Activated naive CD4-positive, alpha-beta T cell treated with anti-CD3 and anti-CD28 coated beads for 36 hours (primary cell): ENCODE data around the gene NOX5. TPM values are rescaled to one million over a fixed set of nuclear protein-coding genes. Genes with fewer than 3 reads are reported as not detected.
"Not testable (repeated sequence)": the region's sequence is repeated elsewhere in the genome, so short reads cannot be mapped to it uniquely, and the experiment has no call there.

ENCODE experiments used
- CTCF ChIA-PET: fragments of 350-600 bp; sonication (Branson Sonifier 250); formaldehyde crosslinking; loops from one replicate; lab custom pipeline; 2021; ENCODE audit warnings: antibody characterized with exemption; lab: Charles Lee
- DNase-seq: peaks from one replicate; pipeline ENCODE4 v3.0.0-alpha.2; 2020
- H3K27ac Mint-ChIP-seq: one replicate; pipeline ENCODE4 v1.8.0; 2021; ENCODE audit warnings: mild to moderate bottlenecking, mixed read lengths
- H3K27me3 Mint-ChIP-seq: one replicate; pipeline ENCODE4 v1.8.0; 2021; ENCODE audit warnings: low read depth, mixed read lengths
- H3K36me3 Mint-ChIP-seq: one replicate; pipeline ENCODE4 v1.8.0; 2021; ENCODE audit warnings: low read depth, mixed read lengths
- H3K4me1 Mint-ChIP-seq: one replicate; pipeline ENCODE4 v1.8.0; 2021; ENCODE audit warnings: low read depth, mixed read lengths
- H3K4me3 Mint-ChIP-seq: one replicate; pipeline ENCODE4 v1.8.0; 2021; ENCODE audit warnings: mild to moderate bottlenecking, moderate library complexity, mixed read lengths
- H3K9me3 Mint-ChIP-seq: one replicate; pipeline ENCODE4 v1.8.0; 2021; ENCODE audit warnings: mixed read lengths
- intact Hi-C: fragments of 100-400 bp; cut with micrococcal nuclease; formaldehyde crosslinking; loops from one replicate; pipeline ENCODE4 v1.15.1; 2023
- total RNA-seq, 2 experiments: library from RNA; stranded (reverse); gene quantifications; one replicate each; pipeline ENCODE4 v1.2.3, GENCODE V29; 2021

Gene NOX5
- total RNA-seq, 2 experiments from 2014 or later, result not detected

DNA sequence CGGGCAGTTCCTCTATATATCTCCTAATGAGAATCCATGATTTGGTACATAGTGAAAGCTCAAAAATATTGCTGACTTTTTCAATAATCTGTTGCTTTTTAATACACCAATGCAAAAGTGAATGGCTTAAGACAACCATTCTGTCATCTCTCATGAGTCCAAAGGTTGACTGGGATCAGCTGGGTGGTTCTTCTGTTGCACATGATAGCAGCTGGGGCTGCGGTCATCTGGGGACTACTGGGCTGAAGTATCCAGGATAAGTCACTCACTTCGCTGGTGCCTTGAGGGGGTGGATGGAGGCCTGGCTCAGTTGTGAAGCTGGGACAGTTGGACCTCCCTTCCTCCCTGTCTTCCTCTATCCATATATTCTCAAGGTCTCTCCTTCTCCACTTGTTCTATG lies 53.7 kb downstream of the NOX5 start:
- CTCF ChIA-PET, result interaction anchor here (0.9 kb wide), 1 partner anchor 9 kb away, joined by 3 read pairs; no protein-coding TSS in a partner anchor
- Mint-ChIP-seq H3K9me3 (peaks cover 3% of the 10 kb centered on the region), H3K27me3 (peaks cover 28% of the 10 kb centered on the region), H3K27ac (no peak overlapping the region), H3K36me3 (no peaks in the 10 kb centered on the region), H3K4me1 (no peaks in the 10 kb centered on the region), H3K4me3 (no peak overlapping the region)
- intact Hi-C loops, result no loop called here
- no peak for DNase-seq

DNA sequence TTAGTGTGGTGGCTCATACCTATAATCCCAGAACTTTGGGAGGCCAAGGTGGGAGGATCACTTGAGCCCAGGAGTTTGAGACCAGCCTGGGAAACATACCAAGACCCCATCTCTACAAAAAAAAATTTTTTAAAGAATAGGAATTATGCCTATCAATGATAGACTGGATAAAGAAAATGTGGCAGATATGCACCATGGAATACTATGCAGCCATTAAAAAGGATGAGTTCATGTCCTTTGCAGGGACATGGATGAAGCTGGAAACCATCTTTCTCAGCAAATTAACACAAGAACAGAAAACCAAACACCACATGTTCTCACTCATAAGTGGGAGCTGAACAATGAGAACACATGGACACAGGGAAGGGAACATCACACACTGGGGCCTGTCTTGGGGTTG lies 54.8 kb downstream of the NOX5 start:
- not testable (repeated sequence) for DNase-seq, H3K36me3 Mint-ChIP-seq
- CTCF ChIA-PET, result interaction anchor here (0.9 kb wide), 1 partner anchor 8 kb away, joined by 3 read pairs; no protein-coding TSS in a partner anchor

DNA sequence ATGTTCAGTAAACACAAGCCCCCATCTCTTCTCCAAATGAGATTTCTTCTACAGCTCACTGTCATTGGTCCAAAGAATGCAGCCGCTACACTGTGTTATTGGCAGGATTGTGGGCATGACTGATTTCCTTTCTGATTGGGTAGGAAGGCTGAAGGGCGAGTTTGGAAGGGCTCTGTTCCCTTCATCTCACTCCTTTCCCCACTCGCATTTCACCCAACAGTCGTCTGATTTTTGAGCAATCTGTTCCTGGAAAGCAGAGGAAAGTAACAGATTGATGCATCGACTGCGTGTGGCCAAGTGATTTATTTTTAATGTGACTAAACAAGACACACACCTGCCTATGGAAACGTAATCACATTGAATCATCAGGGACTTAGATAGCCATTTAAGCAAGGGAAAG lies 55.5 kb downstream of the NOX5 start:
- intact Hi-C loops, result no loop called here
- H3K4me1 Mint-ChIP-seq, result peaks cover 7% of the 10 kb centered on the region
- no peak overlapping the region for H3K27ac Mint-ChIP-seq
- H3K27me3 Mint-ChIP-seq, result peaks cover 44% of the 10 kb centered on the region
- H3K4me3 Mint-ChIP-seq, result no peak overlapping the region
- peaks cover 3% of the 10 kb centered on the region for H3K9me3 Mint-ChIP-seq
- CTCF ChIA-PET, result no interaction called here
- no peak for DNase-seq
- no peaks in the 10 kb centered on the region for H3K36me3 Mint-ChIP-seq

More for the DNA sequence above, 54.8 kb downstream of the NOX5 start:
- H3K9me3 Mint-ChIP-seq, H3K27ac Mint-ChIP-seq, H3K4me1 Mint-ChIP-seq, H3K4me3 Mint-ChIP-seq, intact Hi-C loops: not testable (repeated sequence)
- peaks cover 37% of the 10 kb centered on the region for H3K27me3 Mint-ChIP-seq

DNA sequence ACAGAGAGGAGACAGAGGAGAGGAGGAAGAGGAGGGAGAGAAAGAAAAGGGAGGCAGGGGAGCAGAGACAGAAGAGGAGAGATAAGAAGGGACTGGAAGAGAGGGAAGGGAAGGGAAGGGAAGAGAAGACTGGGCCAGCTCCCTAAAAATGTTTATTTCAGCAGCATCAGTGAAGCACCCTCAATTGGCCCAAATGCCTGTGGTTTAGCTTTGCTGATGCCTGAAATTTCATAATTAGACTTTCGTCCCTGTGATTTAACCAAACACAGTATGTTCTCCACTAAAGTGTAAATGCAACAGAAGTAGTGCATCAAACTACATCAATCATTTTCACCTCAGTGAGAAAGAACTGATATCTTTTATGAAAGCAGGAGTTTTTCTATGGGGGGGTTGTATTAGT lies 55.9 kb downstream of the NOX5 start:
- Mint-ChIP-seq H3K9me3 (peaks cover 3% of the 10 kb centered on the region), H3K27me3 (peaks cover 46% of the 10 kb centered on the region), H3K27ac (no peak overlapping the region), H3K4me3 (no peak overlapping the region), H3K36me3 (no peaks in the 10 kb centered on the region), H3K4me1 (peaks cover 7% of the 10 kb centered on the region)
- intact Hi-C loops, result no loop called here
- CTCF ChIA-PET, result no interaction called here
- DNase-seq, result no peak

DNA sequence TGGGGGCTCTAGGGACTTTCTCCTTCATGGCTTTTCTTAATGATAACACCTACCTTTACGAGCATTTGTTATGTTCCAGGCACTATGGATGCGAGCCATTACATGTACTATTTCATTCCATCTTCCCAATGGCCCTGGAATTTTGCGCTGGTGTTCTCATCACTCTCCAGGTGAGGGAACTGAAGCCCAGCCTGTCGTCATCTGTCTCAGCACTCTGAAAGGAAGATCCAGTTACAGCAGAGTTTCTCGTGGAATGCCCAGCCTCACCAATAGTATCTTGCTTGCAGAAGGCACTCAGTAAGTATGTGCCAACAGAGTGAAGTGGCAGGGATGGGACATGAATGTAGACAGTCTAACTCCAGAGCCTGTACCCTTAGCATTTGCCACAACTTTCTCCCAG lies 56.8 kb downstream of the NOX5 start:
- Mint-ChIP-seq H3K27me3 (peaks cover 53% of the 10 kb centered on the region), H3K9me3 (peaks cover 3% of the 10 kb centered on the region), H3K4me1 (peaks cover 7% of the 10 kb centered on the region), H3K36me3 (no peaks in the 10 kb centered on the region), H3K4me3 (no peak overlapping the region), H3K27ac (no peak overlapping the region)
- intact Hi-C loops, result no loop called here
- DNase-seq, result no peak
- CTCF ChIA-PET, result no interaction called here

DNA sequence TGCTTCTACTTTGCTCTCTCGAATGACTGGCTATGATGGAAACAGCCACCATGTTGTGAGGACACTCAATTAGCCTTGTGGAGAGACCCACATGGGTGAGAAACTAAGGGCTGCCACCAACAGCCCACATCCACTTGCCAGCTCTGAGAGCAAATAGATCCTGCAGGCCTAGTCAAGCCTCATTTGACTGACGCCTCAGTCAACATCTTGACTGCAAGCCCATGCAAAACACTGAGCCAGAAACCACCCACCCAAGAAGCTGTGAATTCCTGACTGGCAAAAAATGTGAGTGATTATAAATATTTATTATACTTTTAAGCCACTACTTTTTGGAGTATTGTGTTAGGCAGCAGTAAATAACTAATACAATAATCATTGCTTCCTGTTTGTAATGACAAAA lies 58.4 kb downstream of the NOX5 start:
- peaks cover 7% of the 10 kb centered on the region for H3K4me1 Mint-ChIP-seq
- H3K36me3 Mint-ChIP-seq, result no peaks in the 10 kb centered on the region
- DNase-seq, result no peak
- intact Hi-C loops, result no loop called here
- no peak overlapping the region for H3K27ac Mint-ChIP-seq
- CTCF ChIA-PET, result no interaction called here
- peaks cover 3% of the 10 kb centered on the region for H3K9me3 Mint-ChIP-seq
- H3K4me3 Mint-ChIP-seq, result no peak overlapping the region
- peaks cover 54% of the 10 kb centered on the region for H3K27me3 Mint-ChIP-seq

DNA sequence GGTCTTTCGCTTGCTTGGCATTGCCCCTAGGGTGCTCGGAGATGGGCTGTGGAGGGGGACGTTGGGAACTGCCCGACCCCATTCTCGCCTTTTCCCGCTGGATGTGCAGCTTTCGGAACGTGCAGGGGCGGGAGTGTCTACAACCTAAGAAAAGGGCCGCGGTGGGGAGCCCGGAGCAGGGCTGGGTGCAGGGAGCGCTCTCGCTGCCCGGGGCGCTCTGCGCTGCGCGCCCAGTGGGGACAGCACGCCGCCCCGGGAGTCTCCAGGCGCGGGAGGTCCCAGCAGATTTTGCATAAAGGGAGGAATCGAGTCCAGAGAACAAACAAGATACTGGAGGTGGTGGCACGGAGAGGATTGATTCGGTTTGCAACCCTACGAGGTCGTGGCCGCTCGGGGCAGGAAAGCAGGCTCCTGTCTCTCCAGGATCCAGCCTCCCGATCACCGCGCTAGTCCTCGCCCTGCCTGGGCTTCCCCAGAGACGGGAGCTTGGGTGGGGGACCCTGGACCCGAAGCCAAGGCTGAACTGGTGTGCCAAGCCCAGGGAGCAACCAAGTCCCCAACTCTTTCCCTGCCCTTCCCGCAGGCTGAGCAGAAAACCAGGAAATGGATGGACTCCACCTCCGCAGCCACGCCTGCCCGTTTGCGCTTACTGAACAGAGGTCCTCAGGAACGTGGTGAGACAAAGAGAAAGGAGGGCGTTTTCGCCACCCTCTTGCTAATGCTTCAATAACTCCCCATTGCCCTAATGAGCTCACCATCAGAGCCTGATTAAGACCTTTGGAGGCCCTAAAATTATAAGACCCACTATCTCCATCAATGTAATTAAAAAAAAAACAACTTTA lies 59.7 kb downstream of the NOX5 start:
- no peak for DNase-seq
- Mint-ChIP-seq H3K4me1 (peaks cover 7% of the 10 kb centered on the region), H3K9me3 (peaks cover 3% of the 10 kb centered on the region), H3K27me3 (peaks cover 50% of the 10 kb centered on the region), H3K36me3 (no peaks in the 10 kb centered on the region), H3K27ac (no peak overlapping the region), H3K4me3 (no peak overlapping the region)
- CTCF ChIA-PET, result no interaction called here
- intact Hi-C loops, result no loop called here

DNA sequence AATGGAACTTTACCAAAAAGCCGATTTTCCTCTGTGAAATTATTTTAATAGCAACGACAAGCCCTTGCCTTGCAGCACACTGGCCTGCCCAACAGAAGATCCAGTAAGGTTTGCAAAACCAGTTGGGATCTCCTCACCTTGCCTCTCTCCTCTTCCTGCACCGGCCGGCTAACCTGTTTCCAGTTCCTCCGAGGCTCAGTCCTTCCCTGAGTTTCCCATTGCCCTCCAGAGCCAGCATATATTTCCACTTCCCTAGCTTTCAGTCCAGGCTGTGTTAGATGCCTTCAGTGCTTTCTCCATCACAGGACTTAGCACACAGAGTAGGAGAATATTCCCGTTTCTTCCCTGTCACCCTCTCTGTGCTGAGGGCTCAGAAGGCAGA lies 60.3 kb downstream of the NOX5 start:
- Mint-ChIP-seq H3K36me3 (no peaks in the 10 kb centered on the region), H3K9me3 (peaks cover 3% of the 10 kb centered on the region), H3K27me3 (peaks cover 50% of the 10 kb centered on the region), H3K27ac (no peak overlapping the region), H3K4me1 (peaks cover 7% of the 10 kb centered on the region), H3K4me3 (no peak overlapping the region)
- CTCF ChIA-PET, result no interaction called here
- DNase-seq, result no peak
- intact Hi-C loops, result no loop called here

DNA sequence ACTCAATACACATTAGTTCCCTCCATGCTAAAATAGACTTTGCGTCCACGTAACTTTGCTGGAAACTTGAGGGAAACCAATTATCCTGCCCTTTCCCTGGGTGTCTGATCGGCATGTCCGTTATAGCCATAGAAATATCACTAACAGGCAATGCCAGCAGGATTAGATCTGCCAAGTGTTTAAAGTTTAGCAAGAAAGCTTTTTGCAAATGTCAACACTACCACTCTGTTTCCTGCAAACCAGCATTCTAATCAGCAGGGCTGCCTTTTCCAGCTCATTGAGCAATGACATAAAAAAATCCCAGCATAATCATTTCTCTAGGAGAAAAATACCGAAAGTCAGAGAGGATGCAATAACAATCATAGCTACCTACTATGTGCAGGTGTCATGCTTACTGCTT lies 60.9 kb downstream of the NOX5 start:
- H3K9me3 Mint-ChIP-seq, result peaks cover 3% of the 10 kb centered on the region
- DNase-seq, result no peak
- peaks cover 46% of the 10 kb centered on the region for H3K27me3 Mint-ChIP-seq
- peaks cover 7% of the 10 kb centered on the region for H3K4me1 Mint-ChIP-seq
- no peak overlapping the region for H3K27ac Mint-ChIP-seq
- intact Hi-C loops, result no loop called here
- no peaks in the 10 kb centered on the region for H3K36me3 Mint-ChIP-seq
- CTCF ChIA-PET, result no interaction called here
- H3K4me3 Mint-ChIP-seq, result no peak overlapping the region

DNA sequence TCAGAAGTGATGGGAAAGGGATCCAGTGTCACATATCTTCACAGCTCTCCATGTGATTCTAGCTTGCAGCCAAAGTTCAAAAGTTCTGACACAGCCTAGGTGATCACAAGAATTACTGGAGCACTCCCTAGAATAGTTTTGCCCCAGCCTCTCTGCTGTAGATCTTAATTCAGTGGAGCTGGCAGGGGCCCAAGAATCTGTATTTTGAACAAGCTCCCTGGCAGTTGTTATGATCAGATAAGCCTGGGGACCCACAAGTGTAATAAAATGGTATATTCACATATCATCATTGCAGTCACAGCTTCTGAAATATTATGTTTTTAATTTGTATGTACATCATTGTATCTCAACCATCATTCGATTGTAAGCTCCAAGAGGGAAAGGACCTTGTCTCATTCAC lies 62.3 kb downstream of the NOX5 start:
- Mint-ChIP-seq H3K4me3 (no peak overlapping the region), H3K4me1 (peaks cover 7% of the 10 kb centered on the region)
- CTCF ChIA-PET, result interaction anchor here (0.7 to 1.2 kb wide), 3 partner anchors 8 to 190 kb away, joined by 3 to 4 read pairs (median 3); no protein-coding TSS in a partner anchor

DNA sequence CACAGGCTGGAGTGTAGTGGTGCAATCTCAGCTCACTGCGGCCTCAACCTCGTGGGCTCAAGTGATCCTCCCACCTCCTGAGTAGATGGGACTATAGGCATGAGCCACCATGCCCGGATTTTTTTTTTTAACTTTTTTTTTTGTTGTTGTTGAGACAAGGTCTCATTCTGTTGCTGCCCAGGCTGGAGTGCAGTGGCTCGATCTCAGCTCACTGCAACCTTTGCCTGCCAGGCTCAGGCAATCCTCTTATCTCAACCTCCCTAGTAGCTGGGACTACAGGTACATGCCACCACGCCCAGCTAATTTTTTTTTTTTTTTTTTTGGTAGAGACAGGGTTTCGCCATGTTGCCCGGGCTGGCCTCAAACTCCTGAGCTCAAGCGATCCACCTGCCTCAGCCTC lies 64.1 kb downstream of the NOX5 start:
- CTCF ChIA-PET, result interaction anchor here (1.2 kb wide), 1 partner anchor 19 kb away, joined by 6 read pairs; no protein-coding TSS in a partner anchor
- H3K36me3 Mint-ChIP-seq, result no peaks in the 10 kb centered on the region
- H3K4me1 Mint-ChIP-seq, result peaks cover 7% of the 10 kb centered on the region
- no peak for DNase-seq
- H3K27ac Mint-ChIP-seq, result no peak overlapping the region
- intact Hi-C loops, result no loop called here
- peaks cover 29% of the 10 kb centered on the region for H3K27me3 Mint-ChIP-seq
- H3K4me3 Mint-ChIP-seq, result no peak overlapping the region
- no peaks in the 10 kb centered on the region for H3K9me3 Mint-ChIP-seq

More for the DNA sequence above, 62.3 kb downstream of the NOX5 start:
- Mint-ChIP-seq H3K9me3 (no peaks in the 10 kb centered on the region), H3K36me3 (no peaks in the 10 kb centered on the region), H3K27ac (no peak overlapping the region), H3K27me3 (peaks cover 38% of the 10 kb centered on the region)
- no peak for DNase-seq
- intact Hi-C loops, result no loop called here

DNA sequence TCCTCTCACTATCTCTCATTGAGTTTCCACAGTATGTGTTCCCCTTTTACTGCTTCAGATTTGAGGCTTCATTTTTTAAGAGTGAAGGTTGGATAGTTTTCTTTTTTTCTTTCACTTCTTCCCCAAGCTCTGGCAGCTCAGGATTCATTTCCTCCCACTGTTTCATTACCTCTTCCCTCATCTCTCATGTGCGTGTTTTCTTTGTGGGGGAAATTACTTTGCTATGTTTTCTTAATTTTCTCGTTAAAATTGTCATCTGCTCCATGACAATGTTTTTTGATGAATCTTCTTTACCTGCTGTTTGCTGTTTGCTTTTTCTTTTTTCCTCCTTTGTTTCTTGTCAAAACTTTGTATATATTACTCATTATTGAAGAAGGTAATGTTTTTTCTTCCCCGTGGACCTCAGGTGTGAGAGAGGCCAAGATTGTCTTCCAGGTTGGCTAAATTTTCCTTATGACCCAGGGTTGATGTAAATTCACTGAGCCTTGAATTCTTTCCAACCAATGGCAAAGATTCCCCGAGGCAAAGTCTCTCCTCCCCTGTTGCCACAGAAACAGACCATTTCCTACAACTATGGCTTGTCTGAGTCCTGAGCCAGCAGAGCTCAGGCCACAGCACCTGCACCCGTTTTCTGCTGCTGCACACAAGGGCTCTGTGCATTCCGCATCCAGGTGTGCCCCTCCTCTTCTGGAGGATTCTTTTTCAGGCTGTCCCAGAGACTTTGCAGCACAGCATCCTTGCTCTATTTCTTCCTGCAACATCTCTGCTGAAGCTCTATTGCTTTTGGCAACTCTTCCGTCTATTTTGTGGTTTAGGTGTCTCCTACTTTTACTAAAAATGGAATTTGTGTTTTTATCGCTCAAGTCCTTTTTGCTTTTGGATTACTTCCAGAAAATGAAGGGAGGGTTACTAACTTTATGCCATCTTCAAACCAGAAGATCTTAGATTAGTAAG lies 66.1 kb downstream of the NOX5 start:
- H3K27ac Mint-ChIP-seq, result no peak overlapping the region
- H3K4me3 Mint-ChIP-seq, result no peak overlapping the region
- H3K27me3 Mint-ChIP-seq, result peaks cover 12% of the 10 kb centered on the region
- no peaks in the 10 kb centered on the region for H3K36me3 Mint-ChIP-seq
- intact Hi-C loops, result no loop called here
- no peaks in the 10 kb centered on the region for H3K4me1 Mint-ChIP-seq
- CTCF ChIA-PET, result no interaction called here
- DNase-seq, result no peak
- no peaks in the 10 kb centered on the region for H3K9me3 Mint-ChIP-seq
